ENCODE results near the gene SLC25A27.

DNA sequence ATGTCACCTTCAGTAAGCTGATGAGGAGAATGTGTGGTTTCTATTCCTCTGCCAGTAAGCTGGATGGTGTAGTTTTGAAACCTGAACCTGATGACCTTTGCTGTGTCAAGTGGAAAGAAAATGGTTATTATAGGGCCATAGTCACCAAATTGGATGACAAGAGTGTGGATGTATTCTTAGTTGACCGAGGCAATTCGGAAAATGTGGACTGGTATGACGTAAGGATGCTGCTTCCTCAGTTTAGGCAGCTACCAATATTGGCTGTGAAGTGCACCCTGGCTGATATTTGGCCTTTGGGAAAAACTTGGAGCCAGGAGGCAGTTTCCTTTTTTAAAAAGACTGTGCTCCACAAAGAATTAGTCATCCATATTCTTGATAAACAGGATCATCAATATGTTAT lies 36.9 kb downstream of the SLC25A27 start:
- TF ChIP-seq, protein P1, sequence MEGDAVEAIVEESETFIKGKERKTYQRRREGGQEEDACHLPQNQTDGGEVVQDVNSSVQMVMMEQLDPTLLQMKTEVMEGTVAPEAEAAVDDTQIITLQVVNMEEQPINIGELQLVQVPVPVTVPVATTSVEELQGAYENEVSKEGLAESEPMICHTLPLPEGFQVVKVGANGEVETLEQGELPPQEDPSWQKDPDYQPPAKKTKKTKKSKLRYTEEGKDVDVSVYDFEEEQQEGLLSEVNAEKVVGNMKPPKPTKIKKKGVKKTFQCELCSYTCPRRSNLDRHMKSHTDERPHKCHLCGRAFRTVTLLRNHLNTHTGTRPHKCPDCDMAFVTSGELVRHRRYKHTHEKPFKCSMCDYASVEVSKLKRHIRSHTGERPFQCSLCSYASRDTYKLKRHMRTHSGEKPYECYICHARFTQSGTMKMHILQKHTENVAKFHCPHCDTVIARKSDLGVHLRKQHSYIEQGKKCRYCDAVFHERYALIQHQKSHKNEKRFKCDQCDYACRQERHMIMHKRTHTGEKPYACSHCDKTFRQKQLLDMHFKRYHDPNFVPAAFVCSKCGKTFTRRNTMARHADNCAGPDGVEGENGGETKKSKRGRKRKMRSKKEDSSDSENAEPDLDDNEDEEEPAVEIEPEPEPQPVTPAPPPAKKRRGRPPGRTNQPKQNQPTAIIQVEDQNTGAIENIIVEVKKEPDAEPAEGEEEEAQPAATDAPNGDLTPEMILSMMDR (IDR thresholded peaks at IDR 0.05 in 4 of 5, conservative IDR thresholded peaks at IDR 0.05 in 1 of 5): no peak
- no peak for TF ChIP-seq POLR2A (IDR thresholded peaks at IDR 0.05)

All from gastrocnemius medialis (tissue), 4 donors.